ENCODE data around the gene ABCB11.

DNA sequence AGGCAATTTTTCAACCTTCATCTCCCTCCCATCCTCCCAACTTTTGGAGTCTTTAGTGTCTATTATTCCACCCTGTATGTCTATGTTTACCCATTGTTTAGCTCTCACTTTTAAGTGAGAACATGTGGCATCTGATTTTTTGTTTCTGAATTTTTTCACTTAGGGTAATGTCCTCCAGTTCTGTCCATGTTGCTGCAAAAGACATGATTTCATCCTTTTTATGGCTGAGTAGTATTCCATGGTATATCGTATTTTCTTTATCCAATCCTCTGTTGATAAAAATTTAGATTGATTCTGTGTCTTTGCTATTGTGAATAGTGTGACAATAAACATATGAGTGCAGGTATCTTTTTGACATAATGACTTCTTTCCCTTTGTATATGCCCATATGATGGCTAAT lies 81.8 kb downstream of the ABCB11 start:
- TF ChIP-seq, protein P1, sequence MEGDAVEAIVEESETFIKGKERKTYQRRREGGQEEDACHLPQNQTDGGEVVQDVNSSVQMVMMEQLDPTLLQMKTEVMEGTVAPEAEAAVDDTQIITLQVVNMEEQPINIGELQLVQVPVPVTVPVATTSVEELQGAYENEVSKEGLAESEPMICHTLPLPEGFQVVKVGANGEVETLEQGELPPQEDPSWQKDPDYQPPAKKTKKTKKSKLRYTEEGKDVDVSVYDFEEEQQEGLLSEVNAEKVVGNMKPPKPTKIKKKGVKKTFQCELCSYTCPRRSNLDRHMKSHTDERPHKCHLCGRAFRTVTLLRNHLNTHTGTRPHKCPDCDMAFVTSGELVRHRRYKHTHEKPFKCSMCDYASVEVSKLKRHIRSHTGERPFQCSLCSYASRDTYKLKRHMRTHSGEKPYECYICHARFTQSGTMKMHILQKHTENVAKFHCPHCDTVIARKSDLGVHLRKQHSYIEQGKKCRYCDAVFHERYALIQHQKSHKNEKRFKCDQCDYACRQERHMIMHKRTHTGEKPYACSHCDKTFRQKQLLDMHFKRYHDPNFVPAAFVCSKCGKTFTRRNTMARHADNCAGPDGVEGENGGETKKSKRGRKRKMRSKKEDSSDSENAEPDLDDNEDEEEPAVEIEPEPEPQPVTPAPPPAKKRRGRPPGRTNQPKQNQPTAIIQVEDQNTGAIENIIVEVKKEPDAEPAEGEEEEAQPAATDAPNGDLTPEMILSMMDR (IDR thresholded peaks at IDR 0.05) = no peak
- TF ChIP-seq SIN3A (IDR thresholded peaks at IDR 0.05; ENCODE audit: borderline replicate concordance, insufficient read depth, low read depth, low read length) (no peak), POLR2AphosphoS5 (IDR thresholded peaks at IDR 0.05; ENCODE audit: low read depth, low read length) (no peak)
- TF ChIP-seq, protein P2, sequence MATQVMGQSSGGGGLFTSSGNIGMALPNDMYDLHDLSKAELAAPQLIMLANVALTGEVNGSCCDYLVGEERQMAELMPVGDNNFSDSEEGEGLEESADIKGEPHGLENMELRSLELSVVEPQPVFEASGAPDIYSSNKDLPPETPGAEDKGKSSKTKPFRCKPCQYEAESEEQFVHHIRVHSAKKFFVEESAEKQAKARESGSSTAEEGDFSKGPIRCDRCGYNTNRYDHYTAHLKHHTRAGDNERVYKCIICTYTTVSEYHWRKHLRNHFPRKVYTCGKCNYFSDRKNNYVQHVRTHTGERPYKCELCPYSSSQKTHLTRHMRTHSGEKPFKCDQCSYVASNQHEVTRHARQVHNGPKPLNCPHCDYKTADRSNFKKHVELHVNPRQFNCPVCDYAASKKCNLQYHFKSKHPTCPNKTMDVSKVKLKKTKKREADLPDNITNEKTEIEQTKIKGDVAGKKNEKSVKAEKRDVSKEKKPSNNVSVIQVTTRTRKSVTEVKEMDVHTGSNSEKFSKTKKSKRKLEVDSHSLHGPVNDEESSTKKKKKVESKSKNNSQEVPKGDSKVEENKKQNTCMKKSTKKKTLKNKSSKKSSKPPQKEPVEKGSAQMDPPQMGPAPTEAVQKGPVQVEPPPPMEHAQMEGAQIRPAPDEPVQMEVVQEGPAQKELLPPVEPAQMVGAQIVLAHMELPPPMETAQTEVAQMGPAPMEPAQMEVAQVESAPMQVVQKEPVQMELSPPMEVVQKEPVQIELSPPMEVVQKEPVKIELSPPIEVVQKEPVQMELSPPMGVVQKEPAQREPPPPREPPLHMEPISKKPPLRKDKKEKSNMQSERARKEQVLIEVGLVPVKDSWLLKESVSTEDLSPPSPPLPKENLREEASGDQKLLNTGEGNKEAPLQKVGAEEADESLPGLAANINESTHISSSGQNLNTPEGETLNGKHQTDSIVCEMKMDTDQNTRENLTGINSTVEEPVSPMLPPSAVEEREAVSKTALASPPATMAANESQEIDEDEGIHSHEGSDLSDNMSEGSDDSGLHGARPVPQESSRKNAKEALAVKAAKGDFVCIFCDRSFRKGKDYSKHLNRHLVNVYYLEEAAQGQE (IDR thresholded peaks at IDR 0.05; ENCODE audit: insufficient read depth in 1 of 2, low read depth in 2 of 2, low read length in 1 of 2) = no peak
